Epithelial cell of proximal tubule (primary cell): Measurements from ENCODE around the gene WFDC12. TPM values are rescaled to one million over a fixed set of nuclear protein-coding genes. Genes with fewer than 3 reads are reported as not detected.

ENCODE experiments used
- DNase-seq: peaks from one replicate; pipeline ENCODE4 v3.0.0-alpha.2; 2011; ENCODE audit warnings: low read depth
- H3K4me3 ChIP-seq: 2 replicates; pipeline ENCODE4 v1.5.1; 2011; ENCODE audit warnings: low read depth, mild to moderate bottlenecking, low read length
- total RNA-seq: library from RNA; depleted of rRNA; stranded (reverse); fragments of >200 nt; gene quantifications from 2 replicates; pipeline ENCODE4 v1.2.3, GENCODE V29; 2015
- TF ChIP-seq, protein P1 (sequence below): conservative IDR thresholded peaks from 2 replicates; pipeline ENCODE4 v1.5.1; 2012; ENCODE audit warnings: low read depth, mild to moderate bottlenecking, low read length

WFDC12 gene
- total RNA-seq, 1 donor from 2014 or later = not detected

DNA sequence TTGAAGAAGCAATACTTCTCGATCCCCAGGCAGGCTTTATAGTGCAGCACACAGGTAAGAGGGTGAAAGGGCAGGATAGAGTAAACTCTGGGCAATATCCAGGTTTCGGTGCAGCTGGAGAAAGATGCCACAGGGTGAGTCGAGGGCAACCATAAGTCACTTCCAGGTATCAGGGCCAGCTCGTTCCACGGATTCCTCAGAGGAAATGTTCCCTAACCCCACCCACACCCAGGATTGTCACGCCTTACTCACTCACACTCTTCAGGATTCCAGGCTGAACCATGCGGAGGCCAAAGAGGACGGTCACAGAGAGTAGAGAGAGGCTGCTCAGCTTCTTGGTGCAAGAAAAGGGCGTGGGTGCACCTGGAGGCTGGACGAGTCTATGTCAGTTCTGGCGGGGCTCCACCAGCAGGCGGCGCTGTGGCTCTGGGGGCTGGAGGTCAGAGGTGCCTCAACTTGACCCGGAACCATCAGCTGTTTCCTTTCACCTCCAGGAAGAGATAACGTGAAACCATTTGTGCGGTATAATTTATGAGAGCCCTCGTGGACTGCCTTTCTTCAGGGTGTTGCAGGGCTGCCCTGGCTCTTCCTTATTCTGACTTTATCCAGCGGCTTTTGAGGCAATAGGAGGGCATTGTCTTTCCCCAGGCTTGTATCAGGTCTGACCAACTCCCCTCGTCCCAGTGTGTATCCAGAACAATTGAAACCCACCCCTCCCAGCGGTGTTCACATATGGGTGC lies 14.5 kb upstream of the WFDC12 start:
- TF ChIP-seq, protein P1, sequence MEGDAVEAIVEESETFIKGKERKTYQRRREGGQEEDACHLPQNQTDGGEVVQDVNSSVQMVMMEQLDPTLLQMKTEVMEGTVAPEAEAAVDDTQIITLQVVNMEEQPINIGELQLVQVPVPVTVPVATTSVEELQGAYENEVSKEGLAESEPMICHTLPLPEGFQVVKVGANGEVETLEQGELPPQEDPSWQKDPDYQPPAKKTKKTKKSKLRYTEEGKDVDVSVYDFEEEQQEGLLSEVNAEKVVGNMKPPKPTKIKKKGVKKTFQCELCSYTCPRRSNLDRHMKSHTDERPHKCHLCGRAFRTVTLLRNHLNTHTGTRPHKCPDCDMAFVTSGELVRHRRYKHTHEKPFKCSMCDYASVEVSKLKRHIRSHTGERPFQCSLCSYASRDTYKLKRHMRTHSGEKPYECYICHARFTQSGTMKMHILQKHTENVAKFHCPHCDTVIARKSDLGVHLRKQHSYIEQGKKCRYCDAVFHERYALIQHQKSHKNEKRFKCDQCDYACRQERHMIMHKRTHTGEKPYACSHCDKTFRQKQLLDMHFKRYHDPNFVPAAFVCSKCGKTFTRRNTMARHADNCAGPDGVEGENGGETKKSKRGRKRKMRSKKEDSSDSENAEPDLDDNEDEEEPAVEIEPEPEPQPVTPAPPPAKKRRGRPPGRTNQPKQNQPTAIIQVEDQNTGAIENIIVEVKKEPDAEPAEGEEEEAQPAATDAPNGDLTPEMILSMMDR = peak; percentile 83
- H3K4me3 ChIP-seq = no peak overlapping the region
- DNase-seq = no peak

DNA sequence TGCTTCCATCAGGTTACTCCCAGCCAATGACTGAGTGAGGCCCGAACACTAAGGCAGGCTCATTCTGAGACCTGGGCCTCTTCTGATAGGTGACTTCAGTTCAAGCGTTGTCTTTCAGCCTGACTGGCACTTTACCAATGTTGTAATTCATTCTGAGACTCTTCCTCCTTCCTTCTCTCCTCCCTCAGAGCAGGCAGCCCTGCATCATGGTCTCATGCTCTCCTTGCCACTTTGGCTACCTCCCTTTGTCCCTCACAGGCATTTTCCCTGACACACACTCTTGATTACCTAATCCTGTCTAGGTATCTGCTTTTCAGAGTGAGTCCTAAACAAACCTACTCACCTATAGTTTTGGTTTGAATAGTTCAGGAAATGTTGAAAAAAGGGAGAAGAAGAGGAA lies 12.6 kb upstream of the WFDC12 start:
- no peak overlapping the region for H3K4me3 ChIP-seq
- TF ChIP-seq, protein P1 = no peak
- no peak for DNase-seq

DNA sequence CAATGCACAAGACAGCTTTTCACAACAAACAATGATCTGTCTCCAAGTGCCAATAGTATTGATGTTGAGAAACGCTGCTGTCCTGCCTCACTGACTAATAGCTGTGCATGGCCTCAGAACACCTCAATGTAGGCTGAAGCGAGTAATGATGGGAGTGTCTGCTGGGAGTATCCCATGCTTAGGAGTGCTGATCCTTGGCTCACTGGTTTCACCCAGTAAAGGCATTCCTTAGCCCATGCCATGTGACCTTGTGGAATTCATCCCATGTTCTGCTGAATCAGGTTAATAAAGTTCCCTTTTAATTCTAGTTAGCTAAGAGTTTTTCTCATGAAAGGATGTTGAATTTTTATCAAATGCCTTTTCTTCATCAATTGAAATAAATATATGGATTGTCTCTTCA lies 3.8 kb upstream of the WFDC12 start:
- TF ChIP-seq, protein P1 = no peak
- no peak overlapping the region for H3K4me3 ChIP-seq

DNA sequence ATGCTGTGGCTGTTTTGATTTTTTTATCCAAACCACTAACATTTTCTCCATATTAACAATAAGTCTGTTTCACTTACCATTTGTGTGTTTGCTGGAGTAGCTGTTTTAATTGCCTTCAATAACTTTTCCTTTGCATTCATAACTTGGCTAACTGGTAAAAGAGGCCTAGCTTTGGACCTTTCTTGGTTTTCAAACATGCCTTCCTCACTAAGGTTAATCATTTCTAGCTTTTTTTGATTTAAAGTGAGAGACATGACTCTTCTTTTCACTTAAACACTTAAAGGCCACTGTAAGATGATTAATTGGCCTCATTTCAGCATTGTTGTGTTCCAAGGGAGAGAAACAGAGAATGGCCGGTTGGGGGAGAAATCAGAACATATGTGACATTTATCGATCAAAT lies 2.9 kb downstream of the WFDC12 start:
- TF ChIP-seq, protein P1 = no peak
- DNase-seq = no peak
- no peak overlapping the region for H3K4me3 ChIP-seq

More for the DNA sequence above, 3.8 kb upstream of the WFDC12 start:
- peak; percentile 96 for DNase-seq

DNA sequence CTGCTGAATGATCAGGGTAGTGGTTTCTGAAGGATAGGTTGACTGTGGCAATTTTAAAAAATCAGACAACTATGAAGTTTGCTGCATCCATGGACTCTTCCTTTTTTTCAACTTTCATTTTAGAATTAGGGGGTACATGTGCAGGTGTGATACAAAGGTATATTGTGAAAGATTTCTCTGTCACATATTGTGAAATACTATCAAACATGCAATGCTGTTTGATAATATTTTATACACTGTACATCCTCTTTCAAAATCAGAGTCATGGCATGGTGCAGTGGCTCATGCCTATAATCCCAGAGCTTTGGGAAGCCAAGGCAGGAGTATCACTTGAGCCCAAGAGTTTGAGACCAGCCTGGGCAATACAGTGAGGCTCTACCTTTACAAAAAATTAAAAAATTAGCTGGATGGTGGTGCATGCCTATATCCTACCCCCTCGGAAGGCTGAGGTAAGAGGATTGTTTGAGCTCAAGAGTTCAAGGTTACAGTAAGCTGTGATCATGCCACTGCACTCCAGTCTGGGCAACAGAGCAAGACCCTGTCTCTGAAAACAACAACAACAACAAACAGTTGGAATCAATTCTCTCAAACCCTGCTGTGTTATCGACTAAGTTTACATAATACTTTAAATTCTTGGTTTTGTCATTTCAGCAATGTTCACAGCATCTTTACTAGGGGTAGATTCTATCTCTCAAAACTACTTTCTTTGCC lies 4.6 kb downstream of the WFDC12 start:
- TF ChIP-seq, protein P1 = no peak
- no peak for DNase-seq
- H3K4me3 ChIP-seq = no peak overlapping the region

DNA sequence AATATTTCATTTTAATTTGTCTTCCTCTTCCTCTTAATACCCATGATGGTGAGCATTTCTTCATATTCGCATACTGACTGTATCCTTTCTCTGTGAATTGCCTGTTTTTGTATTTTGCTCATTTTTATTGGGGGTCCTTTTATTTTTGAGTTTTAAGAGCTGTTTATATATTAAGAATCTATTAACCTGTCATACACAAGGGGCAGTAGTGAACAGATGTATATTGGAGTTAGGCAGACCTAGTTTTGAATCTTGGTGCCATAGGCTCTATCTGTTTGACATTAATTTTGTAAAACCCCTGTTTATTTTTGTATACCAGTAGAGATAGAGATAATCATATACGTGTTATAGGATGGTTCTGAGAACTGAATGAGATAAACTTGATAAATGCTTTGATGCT lies 6.2 kb downstream of the WFDC12 start:
- TF ChIP-seq, protein P1 = peak; percentile 20
- DNase-seq = no peak
- H3K4me3 ChIP-seq = no peak overlapping the region
